Amniotic epithelial cell (primary cell): ENCODE results near the gene KCNC3.
A peak's percentile ranks its signal among the peaks of the same experiment; 100 is the strongest.

ENCODE experiments used
- DNase-seq: peaks from one replicate; pipeline ENCODE4 v3.0.0-alpha.2; 2010; ENCODE audit warnings: low read depth

KCNC3 gene

GRCh38 chr19:50329146-50329925, at the start of gene KCNC3:
KCNC3 (minus strand) TSS chr19:50329377; CDS start chr19:50329082, 295 bp downstream.
- DNase-seq, result peak; percentile 70

- no peak for DNase-seq
These were observed 49.7 kb upstream of the KCNC3 start for GRCh38 chr19:50378863-50379236.

GRCh38 chr19:50378169-50378862, 49.1 kb upstream of the KCNC3 start:
- no peak for DNase-seq

DNA sequence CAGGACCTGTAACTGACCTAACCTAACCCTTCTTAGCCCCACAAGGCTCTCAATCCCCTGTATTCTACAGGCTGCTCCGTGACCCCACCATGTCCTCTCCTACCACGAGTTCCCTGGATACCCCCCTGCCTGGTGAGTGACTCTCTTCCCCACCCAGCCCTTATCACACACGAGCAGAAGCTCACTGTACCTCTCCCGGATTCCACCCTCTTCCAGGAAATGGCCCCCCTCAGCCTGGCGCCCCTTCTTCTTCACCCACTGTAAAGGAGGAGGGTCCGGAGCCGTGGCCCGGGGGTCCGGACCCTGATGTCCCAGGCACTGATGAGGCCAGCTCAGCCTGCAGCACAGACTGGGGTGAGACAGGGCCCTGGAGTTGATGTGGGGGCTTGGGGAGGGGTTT, 48.3 kb upstream of the KCNC3 start:
- no peak for DNase-seq

DNA sequence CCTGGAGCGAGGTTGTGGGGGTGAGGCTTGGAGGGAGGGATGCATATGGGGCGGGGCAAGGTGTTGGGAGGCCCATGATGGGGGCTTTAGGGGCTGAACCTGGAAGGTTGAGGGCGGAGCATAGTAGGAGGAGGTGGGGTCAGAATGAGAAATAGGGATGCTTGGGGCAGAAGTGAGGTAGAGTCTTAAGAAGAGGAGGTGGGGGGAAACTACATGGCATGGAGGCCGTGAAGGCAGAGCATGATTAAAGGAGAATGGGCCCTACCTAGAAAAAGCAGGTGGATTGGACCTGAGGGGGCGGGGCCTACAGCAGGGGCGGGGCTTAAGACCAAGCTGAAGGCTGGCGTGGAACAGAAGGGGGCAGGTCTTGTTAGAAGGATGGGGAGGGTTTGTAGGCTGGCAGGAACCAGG, 47.9 kb upstream of the KCNC3 start:
- DNase-seq, result no peak

- peak; percentile 97 for DNase-seq
These were observed 47.2 kb upstream of the KCNC3 start, which contains the start of gene NR1H2 for GRCh38 chr19:50376166-50377050. NR1H2 (plus strand) TSS chr19:50376457; CDS start chr19:50377606, 1,149 bp downstream.

- DNase-seq, result no peak
These were observed 42.8 kb upstream of the KCNC3 start for GRCh38 chr19:50371914-50372475.

GRCh38 chr19:50368649-50369570, 39.7 kb upstream of the KCNC3 start:
- peak; percentile 86 for DNase-seq

GRCh38 chr19:50365434-50366306, 36.5 kb upstream of the KCNC3 start, which contains the start of gene NAPSA:
NAPSA (minus strand) TSS chr19:50365639; CDS start chr19:50365621, 18 bp downstream.
- no peak for DNase-seq

GRCh38 chr19:50362656-50363424, 33.7 kb upstream of the KCNC3 start:
- DNase-seq, result no peak

- no peak for DNase-seq
These were observed 32.8 kb upstream of the KCNC3 start for GRCh38 chr19:50362030-50362412.

DNA sequence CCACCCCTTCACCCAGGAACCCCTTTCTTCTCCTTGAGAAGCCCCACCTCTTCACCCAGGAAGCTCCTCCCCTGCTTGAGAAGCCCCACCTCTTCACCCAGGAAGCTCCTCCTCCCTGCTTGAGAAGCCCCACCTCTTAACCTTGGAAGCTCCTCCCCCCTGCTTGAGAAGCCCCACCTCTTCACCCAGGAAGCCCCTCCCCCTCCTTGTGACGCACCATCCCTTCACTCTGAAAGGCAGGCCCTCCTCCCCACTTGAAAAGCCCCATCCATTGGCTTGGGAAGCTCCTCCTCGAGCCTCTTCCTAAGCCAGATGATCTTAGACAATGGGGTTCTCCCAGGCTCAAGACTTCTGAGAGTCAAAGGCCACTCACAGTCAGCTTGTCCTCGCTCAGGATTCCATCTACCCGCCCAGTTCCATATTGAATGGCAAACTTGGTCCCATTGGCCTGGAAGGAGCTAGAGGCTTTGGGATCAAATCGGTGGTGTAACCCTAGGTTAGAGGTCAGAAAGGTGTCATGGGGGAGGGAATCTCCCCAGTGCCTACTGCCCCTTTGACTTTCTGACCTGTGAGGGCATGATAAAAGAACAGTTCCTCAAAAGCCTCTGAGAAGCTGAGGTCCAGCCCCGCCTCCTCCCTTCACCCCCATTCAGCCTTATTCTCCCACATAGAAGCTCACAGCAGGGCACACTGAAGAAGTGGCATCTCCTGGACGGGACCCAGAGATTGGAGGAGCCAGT, 32.3 kb upstream of the KCNC3 start:
- DNase-seq, result no peak

DNA sequence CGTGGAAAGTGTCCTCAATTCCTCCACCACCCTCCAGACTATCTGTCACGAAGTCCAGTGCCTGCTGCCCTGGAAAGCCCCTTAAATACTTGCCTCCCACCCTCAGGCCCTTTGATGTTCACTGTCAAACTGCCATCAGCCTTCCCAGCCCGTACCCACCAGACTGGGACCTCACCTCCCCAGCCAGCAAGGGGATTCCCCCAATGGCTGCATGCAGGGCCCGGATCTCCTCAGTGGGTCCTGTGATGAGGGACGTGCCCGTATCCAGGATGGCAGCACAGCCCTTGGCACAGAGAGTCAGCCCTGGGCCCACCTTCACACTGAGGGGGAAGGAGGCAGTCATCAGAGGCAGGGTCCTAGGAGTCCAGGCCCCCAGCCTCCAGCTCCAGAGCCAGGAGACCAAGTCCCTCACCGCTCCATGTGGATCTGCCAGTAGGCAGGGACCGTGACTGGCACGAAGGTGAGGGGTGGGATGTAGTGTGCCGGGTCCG, 30.2 kb upstream of the KCNC3 start:
- no peak for DNase-seq

DNA sequence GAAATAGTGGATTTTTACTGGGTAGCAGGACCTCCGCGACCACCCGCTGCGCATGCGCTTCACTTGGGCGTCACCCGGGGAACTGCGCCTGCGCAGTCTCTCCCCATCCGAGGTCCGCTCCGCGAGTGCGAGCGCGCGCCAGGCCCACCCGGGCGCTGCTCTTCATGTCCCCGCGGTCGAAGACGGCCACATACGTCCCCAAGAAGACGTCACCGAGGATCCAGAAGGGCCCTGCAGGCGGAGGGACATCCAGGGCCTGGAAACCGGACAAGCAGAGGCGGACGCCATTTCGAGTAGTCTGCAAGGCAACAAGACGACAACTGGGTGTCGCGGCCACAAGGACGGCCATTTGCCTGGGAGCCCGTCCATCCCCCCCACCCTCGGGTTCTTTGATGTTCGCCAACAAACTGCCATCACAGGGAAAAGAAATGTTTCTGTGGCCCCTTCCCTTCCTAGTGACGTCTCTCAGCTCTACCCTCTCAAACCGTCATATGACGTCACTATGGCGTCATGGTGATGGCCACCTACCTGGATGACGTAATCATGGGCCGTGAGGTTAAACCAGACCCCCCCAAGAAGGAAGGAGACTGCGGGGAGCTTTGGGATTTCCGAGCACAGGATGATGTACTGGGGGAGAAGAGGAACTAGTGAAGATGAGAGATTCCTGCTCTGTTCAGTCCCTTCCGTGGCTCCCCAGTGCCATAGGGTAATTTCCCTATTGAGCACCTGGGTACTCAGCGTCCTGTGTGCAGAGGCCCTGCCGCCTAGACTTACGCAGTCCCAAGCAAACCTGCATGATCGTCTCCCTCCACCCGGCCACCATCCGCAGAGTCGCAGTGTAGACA, 29.5 kb upstream of the KCNC3 start:
- peak; percentile 17 for DNase-seq

GRCh38 chr19:50357178-50358100, 28.3 kb upstream of the KCNC3 start:
- DNase-seq, result peak; percentile 35

- no peak for DNase-seq
These were observed 27.6 kb upstream of the KCNC3 start for GRCh38 chr19:50356691-50357177.
